Hypothalamus (tissue), 51 donors: ENCODE measurements around the gene LARP1.
"Not testable (repeated sequence)": the region's sequence is repeated elsewhere in the genome, so short reads cannot be mapped to it uniquely, and the experiment has no call there.

Experiments
- DNase-seq, 51 donors: peaks; one replicate each; lab custom pipeline; 2025; lab: John Stamatoyannopoulos, UW

The LARP1 gene

DNA sequence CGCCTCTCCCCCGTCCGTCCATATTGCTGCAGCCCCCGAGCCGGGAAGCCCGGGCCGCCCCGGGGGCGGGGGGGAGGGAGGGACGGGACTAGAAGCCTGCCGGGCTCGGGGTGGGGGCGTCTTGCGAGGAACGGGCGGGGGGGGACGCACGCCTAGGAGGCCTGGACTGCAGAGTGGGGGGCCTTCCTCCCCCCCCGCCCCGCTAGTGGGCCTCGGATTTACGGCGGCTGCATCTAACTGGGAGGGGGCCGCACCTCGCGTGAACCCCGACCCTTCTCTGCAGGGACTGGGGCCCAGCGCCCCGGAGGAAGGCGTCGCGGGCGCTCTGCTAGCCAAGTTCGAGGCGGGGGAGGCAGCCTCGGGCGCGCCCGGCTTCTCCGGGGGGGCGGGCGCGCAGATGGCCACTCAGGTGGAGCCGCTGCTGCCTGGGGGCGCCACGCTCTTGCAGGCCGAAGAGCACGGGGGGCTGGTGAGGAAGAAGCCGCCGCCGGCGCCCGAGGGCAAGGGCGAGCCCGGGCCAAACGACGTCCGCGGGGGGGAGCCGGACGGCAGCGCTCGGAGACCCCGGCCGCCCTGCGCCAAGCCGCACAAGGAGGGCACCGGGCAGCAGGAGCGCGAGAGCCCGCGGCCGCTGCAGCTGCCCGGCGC, at the start of gene LARP1:
Gene LARP1, plus strand, starts transcription at position 17 of the 648 bp plus-strand sequence. Its CDS starts 381 bp downstream, at position 398.
- peak in 31 of 51 donors; percentile 24 to 82 (median 52) for DNase-seq

GRCh38 chr5:154706416-154706815, 48.8 kb upstream of the LARP1 start:
- DNase-seq, result no peak

GRCh38 chr5:154707641-154708040, 47.5 kb upstream of the LARP1 start:
- no peak for DNase-seq

DNA sequence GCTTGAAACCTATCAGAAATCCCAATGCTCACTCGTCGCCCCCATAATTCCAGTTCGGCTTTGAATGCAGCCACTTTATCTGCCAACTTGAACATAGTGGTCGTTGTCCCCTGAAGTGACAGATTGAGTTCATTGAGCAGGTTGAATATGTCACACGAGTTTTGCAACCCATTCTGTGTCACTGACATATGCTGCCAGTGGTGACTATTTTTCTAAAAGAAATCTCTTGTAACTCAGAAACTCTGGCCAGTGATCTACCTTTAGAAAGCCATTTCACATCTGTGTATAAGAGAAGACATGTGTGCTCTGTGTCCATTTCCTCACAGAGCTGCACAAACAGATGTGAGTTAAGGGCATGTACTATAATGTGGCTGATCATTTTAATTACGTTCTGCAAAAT, 47.0 kb upstream of the LARP1 start:
- no peak for DNase-seq

- no peak for DNase-seq
Measured at GRCh38 chr5:154708846-154709245, 46.3 kb upstream of the LARP1 start.

GRCh38 chr5:154709368-154710305, 45.5 kb upstream of the LARP1 start:
- no peak for DNase-seq

- DNase-seq, result no peak
Measured at GRCh38 chr5:154712518-154713437, 42.4 kb upstream of the LARP1 start.

- peak in 1 of 51 donors; percentile 7 for DNase-seq
Measured at GRCh38 chr5:154713615-154714125, 41.5 kb upstream of the LARP1 start.

- no peak for DNase-seq
Measured at GRCh38 chr5:154714266-154714986, 40.8 kb upstream of the LARP1 start.

DNA sequence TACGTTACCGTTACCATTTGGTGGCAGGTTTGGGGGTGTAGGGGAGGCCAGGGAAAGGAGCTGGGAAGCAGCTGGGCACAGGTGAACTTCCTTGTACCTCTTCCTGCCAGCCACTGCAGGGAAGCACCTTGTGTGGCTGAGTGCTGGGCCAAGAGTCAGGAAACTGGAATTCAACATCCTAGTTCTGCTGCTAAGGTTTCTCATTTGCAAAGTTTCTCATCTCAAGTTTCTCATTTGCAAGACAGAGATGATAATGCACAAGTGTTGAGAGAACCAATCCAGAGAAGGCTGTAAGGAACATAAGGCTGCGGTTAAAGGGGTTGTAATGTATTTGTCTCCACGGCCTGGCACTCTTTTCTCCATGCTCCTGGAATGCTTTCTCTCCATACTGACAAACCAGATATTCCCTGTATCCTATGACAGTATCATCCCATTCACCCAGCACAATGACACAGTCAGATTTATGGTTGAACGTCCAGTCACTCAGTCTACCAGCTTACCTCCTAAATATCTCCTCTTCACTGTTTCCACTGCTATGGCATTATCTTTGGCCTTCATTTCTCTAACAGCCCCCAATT, 33.6 kb upstream of the LARP1 start:
- DNase-seq, result no peak

DNA sequence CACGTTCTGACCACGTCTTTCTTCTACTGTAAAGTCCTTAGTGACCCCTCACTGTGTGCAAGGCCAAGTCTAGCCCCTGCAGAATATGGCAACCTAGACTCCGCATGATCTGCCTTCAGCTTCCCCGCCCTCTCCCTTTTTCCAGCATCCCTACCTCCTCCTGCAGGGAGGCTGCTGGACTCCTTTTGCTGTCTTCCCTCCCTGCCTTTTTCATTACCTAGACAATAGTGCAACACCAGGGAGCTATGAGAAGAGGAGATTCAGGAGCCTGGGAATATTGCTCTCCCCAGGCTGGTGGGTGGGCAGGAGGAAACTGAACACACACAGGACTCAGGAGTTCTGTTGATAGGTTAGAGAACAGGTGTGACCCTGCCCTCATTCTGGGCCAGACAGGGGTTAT, 33.1 kb upstream of the LARP1 start:
- no peak for DNase-seq

DNA sequence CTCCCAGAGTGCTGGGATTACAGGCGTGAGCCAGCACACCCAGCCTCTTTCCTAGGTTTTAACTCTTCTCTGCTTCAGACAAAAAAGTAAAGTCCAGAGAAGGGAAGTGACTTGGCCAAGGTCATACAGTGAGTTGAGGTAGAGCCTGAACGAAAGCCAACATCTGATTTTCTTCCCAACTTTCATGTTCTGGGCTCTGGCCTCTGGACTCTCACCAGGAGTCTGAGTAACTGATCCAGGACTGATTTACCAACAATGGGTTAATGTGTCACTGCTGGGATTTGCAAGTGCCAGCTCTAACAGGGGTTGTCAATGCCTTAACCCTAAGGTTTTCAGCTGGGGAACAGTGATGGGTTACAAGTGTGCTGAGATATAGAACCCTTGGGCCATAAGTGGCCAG, 32.2 kb upstream of the LARP1 start:
- DNase-seq, result no peak

- no peak for DNase-seq
Measured at GRCh38 chr5:154723740-154724505, 31.3 kb upstream of the LARP1 start.

GRCh38 chr5:154727361-154727760, 27.8 kb upstream of the LARP1 start:
- DNase-seq, result no peak

- DNase-seq, result no peak
Measured at GRCh38 chr5:154728939-154729588, 26.1 kb upstream of the LARP1 start.

GRCh38 chr5:154729613-154730012, 25.6 kb upstream of the LARP1 start:
- no peak for DNase-seq

GRCh38 chr5:154730761-154731160, 24.4 kb upstream of the LARP1 start:
- not testable (repeated sequence) for DNase-seq

GRCh38 chr5:154732212-154732611, 23.0 kb upstream of the LARP1 start:
- no peak for DNase-seq
